Colonic mucosa (tissue), 4 donors: ENCODE results near the gene TANK. TPM values are rescaled to one million over a fixed set of nuclear protein-coding genes. Genes with fewer than 3 reads are reported as not detected.

Experiments
- DNase-seq: peaks from one replicate; pipeline ENCODE4 v3.0.0-alpha.2; 2020
- H3K27ac ChIP-seq: fragments of 200-600 bp; one replicate; pipeline ENCODE4 v1.8.0; 2021
- H3K27me3 ChIP-seq: fragments of 200-600 bp; one replicate; pipeline ENCODE4 v1.8.0; 2021
- H3K36me3 ChIP-seq: fragments of 200-600 bp; one replicate; pipeline ENCODE4 v1.8.0; 2021
- H3K4me1 ChIP-seq: fragments of 200-600 bp; one replicate; pipeline ENCODE4 v1.8.0; 2021; ENCODE audit warnings: mild to moderate bottlenecking
- H3K4me3 ChIP-seq: fragments of 200-600 bp; one replicate; pipeline ENCODE4 v1.8.0; 2021
- H3K9ac ChIP-seq, 2 donors: one replicate each; pipeline ENCODE4 v1.7.0; 2013; ENCODE audit warnings: control low read depth in 2 of 2, low read depth in 2 of 2, low read length in 2 of 2
- H3K9me3 ChIP-seq: fragments of 200-600 bp; one replicate; pipeline ENCODE4 v1.8.0; 2021
- CTCF ChIP-seq: fragments of 200-600 bp; IDR thresholded peaks from one replicate; pipeline ENCODE4 v1.8.0; 2022; ENCODE audit warnings: antibody characterized with exemption, mild to moderate bottlenecking
- intact Hi-C: fragments of 100-400 bp; cut with DNase I; formaldehyde crosslinking; loops from one replicate; pipeline ENCODE4 v1.14.1; 2022
- total RNA-seq, 2 donors: library from RNA; stranded (reverse); fragmentation: NEBNext Ultra II Directional in 1 of 2; extraction: Animal tissue kit (Norgen Biotek cat#: 25700) in 1 of 2; gene quantifications; one replicate each; pipeline ENCODE4 v1.2.1, GENCODE V29; 2021
- donor health status: healthy.
- donor health status: DM: no; HTN: no; CAD: no.
- donor health status: DM: no; HTN: no; CAD: no.

TANK gene
- total RNA-seq, 2 donors from 2014 or later = 47.4 to 60.7 TPM

- Histone ChIP-seq H3K36me3 (no peaks in the 10 kb centered on the region), H3K27ac (no peak overlapping the region), H3K9me3 (no peaks in the 10 kb centered on the region), H3K4me1 (no peaks in the 10 kb centered on the region), H3K4me3 (no peak overlapping the region), H3K9ac (no peak overlapping the region), H3K27me3 (no peaks in the 10 kb centered on the region)
- no peak for TF ChIP-seq CTCF
- no peak for DNase-seq
- intact Hi-C loops = no loop called here
These were observed 46.3 kb downstream of the TANK start for GRCh38 chr2:161206471-161207032.

GRCh38 chr2:161207941-161208340 is 47.7 kb downstream of the TANK start:
- H3K4me1 ChIP-seq = no peaks in the 10 kb centered on the region
- no peak for TF ChIP-seq CTCF
- H3K36me3 ChIP-seq = no peaks in the 10 kb centered on the region
- no peak overlapping the region for H3K4me3 ChIP-seq
- H3K27me3 ChIP-seq = no peaks in the 10 kb centered on the region
- H3K9me3 ChIP-seq = no peaks in the 10 kb centered on the region
- no peak overlapping the region for H3K9ac ChIP-seq
- no peak overlapping the region for H3K27ac ChIP-seq
- intact Hi-C loops = no loop called here
- DNase-seq = no peak

- intact Hi-C loops = no loop called here
- no peaks in the 10 kb centered on the region for H3K9me3 ChIP-seq
- no peaks in the 10 kb centered on the region for H3K4me1 ChIP-seq
- TF ChIP-seq CTCF = no peak
- DNase-seq = no peak
- H3K27me3 ChIP-seq = no peaks in the 10 kb centered on the region
- no peaks in the 10 kb centered on the region for H3K36me3 ChIP-seq
- no peak overlapping the region for H3K27ac ChIP-seq
- H3K4me3 ChIP-seq = no peak overlapping the region
- H3K9ac ChIP-seq = no peak overlapping the region
These were observed 48.4 kb downstream of the TANK start for GRCh38 chr2:161208527-161209139.

GRCh38 chr2:161209902-161210301 is 49.7 kb downstream of the TANK start:
- Histone ChIP-seq H3K36me3 (no peaks in the 10 kb centered on the region), H3K27ac (no peak overlapping the region), H3K4me3 (no peak overlapping the region), H3K9ac (no peak overlapping the region), H3K27me3 (no peaks in the 10 kb centered on the region), H3K9me3 (no peaks in the 10 kb centered on the region), H3K4me1 (no peaks in the 10 kb centered on the region)
- intact Hi-C loops = no loop called here
- DNase-seq = no peak
- TF ChIP-seq CTCF = no peak

- H3K4me1 ChIP-seq = no peaks in the 10 kb centered on the region
- intact Hi-C loops = no loop called here
These were observed 57.5 kb downstream of the TANK start for GRCh38 chr2:161217597-161218185.

More at GRCh38 chr2:161217597-161218185, 57.5 kb downstream of the TANK start:
- no peak overlapping the region for H3K27ac ChIP-seq
- DNase-seq = no peak
- H3K9me3 ChIP-seq = no peaks in the 10 kb centered on the region
- H3K9ac ChIP-seq = no peak overlapping the region
- no peak overlapping the region for H3K4me3 ChIP-seq
- no peak for TF ChIP-seq CTCF
- H3K27me3 ChIP-seq = no peaks in the 10 kb centered on the region
- no peaks in the 10 kb centered on the region for H3K36me3 ChIP-seq
